GM12891 (cell line): ENCODE results near the gene CACNG3.

Experiments used
- POLR2A ChIP-seq: IDR thresholded peaks from 2 replicates; pipeline ENCODE4 v1.6.1; 2011; ENCODE audit warnings: low read depth, low read length, control low read depth
- POLR2AphosphoS5 ChIP-seq: IDR thresholded peaks from 2 replicates; pipeline ENCODE4 v1.6.1; 2011; ENCODE audit warnings: low read depth, low read length, control low read depth
- POU2F2 ChIP-seq: IDR thresholded peaks from 2 replicates; pipeline ENCODE4 v1.6.1; 2011; ENCODE audit warnings: low read depth, mild to moderate bottlenecking, control low read depth, low read length, moderate library complexity
- SPI1 ChIP-seq: IDR thresholded peaks from 2 replicates; pipeline ENCODE4 v1.6.1; 2011; ENCODE audit warnings: low read depth, low read length, control low read depth

GRCh38 chr16:24309258-24310142 lies 53.4 kb downstream of the CACNG3 start:
- no peak for TF ChIP-seq POLR2A
- no peak for TF ChIP-seq SPI1
- TF ChIP-seq POLR2AphosphoS5: no peak
- TF ChIP-seq POU2F2: no peak
